Effector CD8-positive, alpha-beta T cell (primary cell): ENCODE results near the gene ANKRD34C.

Experiments
- DNase-seq: peaks from one replicate; lab custom pipeline; 2025; lab: John Stamatoyannopoulos, UW
- total RNA-seq, 4 experiments: gene quantifications; one replicate each; lab custom pipeline; 2026; lab: John Stamatoyannopoulos, UW

ANKRD34C gene
- total RNA-seq = 0 reads per million in 4 experiments

- DNase-seq = no peak
These were observed at the start of gene ANKRD34C for GRCh38 chr15:79282371-79283251. TSS of gene ANKRD34C (plus strand) at chr15:79282722. CDS start at chr15:79293285, 10,563 bp downstream.

GRCh38 chr15:79233236-79233635 is 49.3 kb upstream of the ANKRD34C start:
- no peak for DNase-seq

GRCh38 chr15:79240036-79240435 is 42.5 kb upstream of the ANKRD34C start:
- DNase-seq = no peak

GRCh38 chr15:79243723-79244122 is 38.8 kb upstream of the ANKRD34C start:
- no peak for DNase-seq

GRCh38 chr15:79244876-79245275 is 37.6 kb upstream of the ANKRD34C start:
- DNase-seq = no peak

- no peak for DNase-seq
These were observed 34.3 kb upstream of the ANKRD34C start for GRCh38 chr15:79248183-79248582.

GRCh38 chr15:79257454-79257853 is 25.1 kb upstream of the ANKRD34C start:
- DNase-seq = no peak

- DNase-seq = no peak
These were observed 20.7 kb upstream of the ANKRD34C start for GRCh38 chr15:79261836-79262235.

GRCh38 chr15:79265167-79265566 is 17.4 kb upstream of the ANKRD34C start:
- no peak for DNase-seq

- DNase-seq = no peak
These were observed 16.4 kb upstream of the ANKRD34C start for GRCh38 chr15:79265987-79266579.

- no peak for DNase-seq
These were observed 928 bp downstream of the ANKRD34C start for GRCh38 chr15:79283252-79284048.

- no peak for DNase-seq
These were observed 8.2 kb downstream of the ANKRD34C start for GRCh38 chr15:79290642-79291275.

- no peak for DNase-seq
These were observed 9.5 kb downstream of the ANKRD34C start for GRCh38 chr15:79292011-79292410.

- no peak for DNase-seq
These were observed 11.6 kb downstream of the ANKRD34C start for GRCh38 chr15:79294075-79294474.

GRCh38 chr15:79296583-79296982 is 14.1 kb downstream of the ANKRD34C start:
- DNase-seq = no peak

- DNase-seq = no peak
These were observed 16.8 kb downstream of the ANKRD34C start for GRCh38 chr15:79299126-79299840.

- DNase-seq = no peak
These were observed 17.3 kb downstream of the ANKRD34C start for GRCh38 chr15:79299841-79300235.

- DNase-seq = no peak
These were observed 24.7 kb downstream of the ANKRD34C start for GRCh38 chr15:79307251-79307650.

- DNase-seq = no peak
These were observed 26.4 kb downstream of the ANKRD34C start for GRCh38 chr15:79308874-79309273.

- no peak for DNase-seq
These were observed 28.1 kb downstream of the ANKRD34C start for GRCh38 chr15:79310612-79310984.
